HG02870 (cell line): ENCODE measurements around the gene TF.

ENCODE experiments used
- ATAC-seq: cut with Tn5 transposase; IDR thresholded peaks from one replicate; pipeline ENCODE4 v1.9.1; 2021; ENCODE audit warnings: mild to moderate bottlenecking, moderate library complexity; ENCODE audit not compliant: unreplicated experiment

TF gene

GRCh38 chr3:133833880-133834620 lies 87.9 kb downstream of the TF start:
- no peak for ATAC-seq

- ATAC-seq = no peak
These were observed 88.6 kb downstream of the TF start for GRCh38 chr3:133834621-133835417.

- no peak for ATAC-seq
These were observed 89.2 kb downstream of the TF start for GRCh38 chr3:133835418-133835743.

GRCh38 chr3:133835961-133836360 lies 89.8 kb downstream of the TF start:
- ATAC-seq = no peak

- ATAC-seq = no peak
These were observed 90.4 kb downstream of the TF start for GRCh38 chr3:133836497-133837158.

- ATAC-seq = no peak
These were observed 91.5 kb downstream of the TF start for GRCh38 chr3:133837487-133838295.

- no peak for ATAC-seq
These were observed 92.2 kb downstream of the TF start for GRCh38 chr3:133838296-133838789.

- ATAC-seq = no peak
These were observed 93.0 kb downstream of the TF start for GRCh38 chr3:133838916-133839800.

- no peak for ATAC-seq
These were observed 94.0 kb downstream of the TF start for GRCh38 chr3:133840055-133840737.

- ATAC-seq = no peak
These were observed 94.6 kb downstream of the TF start for GRCh38 chr3:133840767-133841166.

- ATAC-seq = no peak
These were observed 95.0 kb downstream of the TF start for GRCh38 chr3:133841196-133841595.

- ATAC-seq = no peak
These were observed 96.0 kb downstream of the TF start for GRCh38 chr3:133842158-133842557.

GRCh38 chr3:133843634-133844033 lies 97.4 kb downstream of the TF start:
- no peak for ATAC-seq

- no peak for ATAC-seq
These were observed 98.9 kb downstream of the TF start for GRCh38 chr3:133845127-133845526.
